ENCODE results near the gene LCN10.
"Not testable (repeated sequence)": the region's sequence is repeated elsewhere in the genome, so short reads cannot be mapped to it uniquely, and the experiment has no call there.

The LCN10 gene

GRCh38 chr9:136765041-136765440 lies 22.3 kb upstream of the LCN10 start:
- no peak for DNase-seq (ENCODE audit: low read depth, low spot score)
- TF ChIP-seq YY1 (IDR thresholded peaks at IDR 0.05; ENCODE audit: insufficient read depth, insufficient read length) (no peak), ZNF274 (IDR thresholded peaks at IDR 0.05; ENCODE audit: low read depth, low read length) (no peak), SUZ12 (IDR thresholded peaks at IDR 0.05; ENCODE audit: extremely low read depth, insufficient read depth, insufficient read length) (no peak)
- Histone ChIP-seq H3K4me1 (ENCODE audit: insufficient read depth, insufficient read length) (peaks cover 38% of the 10 kb centered on the region), H3K9me3 (ENCODE audit: insufficient read depth, low read length) (no peaks in the 10 kb centered on the region), H3K27me3 (ENCODE audit: insufficient read depth, insufficient read length) (peaks cover 10% of the 10 kb centered on the region), H3K4me3 (ENCODE audit: insufficient read length, low read depth) (no peak overlapping the region), H3K36me3 (ENCODE audit: insufficient read depth, insufficient read length, low read length) (no peaks in the 10 kb centered on the region), H3K9ac (ENCODE audit: insufficient read length, low read depth) (peak overlapping the region; percentile 17)

- no peaks in the 10 kb centered on the region for H3K9me3 ChIP-seq (ENCODE audit: insufficient read depth, low read length)
- peaks cover 10% of the 10 kb centered on the region for H3K27me3 ChIP-seq (ENCODE audit: insufficient read depth, insufficient read length)
- no peak for TF ChIP-seq SUZ12 (IDR thresholded peaks at IDR 0.05; ENCODE audit: extremely low read depth, insufficient read depth, insufficient read length)
- peak within 1 kb of the TSS; percentile 15 for H3K4me3 ChIP-seq (ENCODE audit: insufficient read length, low read depth)
- DNase-seq (ENCODE audit: low read depth, low spot score), result no peak
- no peaks in the 10 kb centered on the region for H3K36me3 ChIP-seq (ENCODE audit: insufficient read depth, insufficient read length, low read length)
- peaks cover 43% of the 10 kb centered on the region for H3K4me1 ChIP-seq (ENCODE audit: insufficient read depth, insufficient read length)
- peak within 1 kb of the TSS; percentile 23 for H3K9ac ChIP-seq (ENCODE audit: insufficient read length, low read depth)
These were observed 21.7 kb upstream of the LCN10 start, which contains the start of gene LCN15 for GRCh38 chr9:136764301-136764891. LCN15 (minus strand) TSS chr9:136764518; CDS start chr9:136764488, 30 bp downstream.

DNA sequence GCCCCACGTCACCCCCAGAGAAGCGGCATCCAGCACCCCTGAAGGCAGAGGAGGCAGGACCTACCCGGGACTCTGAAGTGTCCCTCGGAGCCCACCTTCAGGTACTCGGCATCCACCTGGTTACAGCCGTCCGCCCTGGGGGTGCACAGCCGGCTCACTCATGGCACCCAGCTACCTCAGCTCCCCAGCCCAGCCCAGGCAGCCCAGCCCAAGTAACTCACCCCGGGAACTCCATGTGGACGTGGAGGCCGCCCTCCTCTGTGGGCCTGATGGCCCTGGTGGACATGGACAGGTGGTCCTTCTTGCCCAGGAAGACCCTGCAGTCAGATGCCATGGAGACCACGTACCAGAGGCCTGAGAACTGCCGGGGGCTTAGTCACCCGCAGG lies 20.9 kb upstream of the LCN10 start:
- Histone ChIP-seq H3K9ac (ENCODE audit: insufficient read length, low read depth) (peak overlapping the region; percentile 23), H3K36me3 (ENCODE audit: insufficient read depth, insufficient read length, low read length) (no peaks in the 10 kb centered on the region), H3K4me3 (ENCODE audit: insufficient read length, low read depth) (no peak overlapping the region), H3K4me1 (ENCODE audit: insufficient read depth, insufficient read length) (peaks cover 44% of the 10 kb centered on the region), H3K27me3 (ENCODE audit: insufficient read depth, insufficient read length) (peaks cover 10% of the 10 kb centered on the region), H3K9me3 (ENCODE audit: insufficient read depth, low read length) (no peaks in the 10 kb centered on the region)
- no peak for DNase-seq (ENCODE audit: low read depth, low spot score)
- TF ChIP-seq YY1 (IDR thresholded peaks at IDR 0.05; ENCODE audit: insufficient read depth, insufficient read length) (no peak), SUZ12 (IDR thresholded peaks at IDR 0.05; ENCODE audit: extremely low read depth, insufficient read depth, insufficient read length) (no peak), ZNF274 (IDR thresholded peaks at IDR 0.05; ENCODE audit: low read depth, low read length) (no peak)

DNA sequence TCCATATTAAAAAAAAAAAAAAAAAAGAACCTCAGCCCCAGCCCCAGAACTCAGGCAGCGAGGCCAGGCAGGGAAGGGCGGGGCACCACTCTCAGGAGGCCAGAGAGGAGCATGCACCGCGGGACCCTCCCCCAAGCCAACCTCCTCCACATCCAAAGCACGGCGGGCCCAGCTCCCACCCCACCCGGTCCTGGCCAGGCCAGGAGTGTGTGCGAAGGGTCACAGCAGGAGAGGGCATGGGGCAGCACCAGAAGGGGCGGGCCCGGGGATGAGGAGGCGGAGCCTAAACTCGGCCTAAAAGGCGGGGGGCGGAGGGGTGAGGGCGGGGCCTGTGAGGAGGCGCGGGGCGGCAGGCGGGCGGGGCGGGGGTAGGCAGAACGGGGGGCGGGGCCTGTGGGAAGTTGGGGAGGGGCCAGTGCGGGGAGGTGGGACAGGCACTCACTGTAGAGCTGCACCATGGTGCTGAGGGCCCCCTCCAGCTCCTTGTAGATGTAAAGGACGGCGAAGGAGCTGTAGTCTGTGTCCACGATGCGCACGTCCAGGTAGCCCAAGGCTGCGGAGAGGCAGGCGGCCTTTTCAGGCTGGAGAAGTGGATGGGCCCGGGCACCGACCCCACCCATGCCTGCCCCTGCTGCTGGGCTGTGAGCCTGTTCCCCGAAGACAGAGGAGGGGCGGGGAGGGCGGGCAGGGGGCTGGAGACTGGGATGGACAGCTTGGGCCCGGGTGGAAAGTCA lies 20.3 kb upstream of the LCN10 start:
- H3K4me3 ChIP-seq (ENCODE audit: insufficient read length, low read depth), result peak overlapping the region; percentile 15
- peak; percentile 95 for DNase-seq (ENCODE audit: low read depth, low spot score)
- H3K9me3 ChIP-seq (ENCODE audit: insufficient read depth, low read length), result no peaks in the 10 kb centered on the region
- peaks cover 8% of the 10 kb centered on the region for H3K27me3 ChIP-seq (ENCODE audit: insufficient read depth, insufficient read length)
- peak overlapping the region; percentile 23 for H3K9ac ChIP-seq (ENCODE audit: insufficient read length, low read depth)
- H3K36me3 ChIP-seq (ENCODE audit: insufficient read depth, insufficient read length, low read length), result no peaks in the 10 kb centered on the region
- peaks cover 46% of the 10 kb centered on the region for H3K4me1 ChIP-seq (ENCODE audit: insufficient read depth, insufficient read length)
- TF ChIP-seq SUZ12 (IDR thresholded peaks at IDR 0.05; ENCODE audit: extremely low read depth, insufficient read depth, insufficient read length) (no peak), YY1 (IDR thresholded peaks at IDR 0.05; ENCODE audit: insufficient read depth, insufficient read length) (no peak), ZNF274 (IDR thresholded peaks at IDR 0.05; ENCODE audit: low read depth, low read length) (no peak)

- no peak for TF ChIP-seq ZNF274 (IDR thresholded peaks at IDR 0.05; ENCODE audit: low read depth, low read length)
- DNase-seq (ENCODE audit: low read depth, low spot score), result no peak
- no peaks in the 10 kb centered on the region for H3K9me3 ChIP-seq (ENCODE audit: insufficient read depth, low read length)
- H3K36me3 ChIP-seq (ENCODE audit: insufficient read depth, insufficient read length, low read length), result no peaks in the 10 kb centered on the region
- peaks cover 3% of the 10 kb centered on the region for H3K27me3 ChIP-seq (ENCODE audit: insufficient read depth, insufficient read length)
- H3K4me1 ChIP-seq (ENCODE audit: insufficient read depth, insufficient read length), result peaks cover 50% of the 10 kb centered on the region
- H3K9ac ChIP-seq (ENCODE audit: insufficient read length, low read depth), result peak overlapping the region; percentile 76
- no peak overlapping the region for H3K4me3 ChIP-seq (ENCODE audit: insufficient read length, low read depth)
These were observed 19.5 kb upstream of the LCN10 start for GRCh38 chr9:136762221-136762691.

DNA sequence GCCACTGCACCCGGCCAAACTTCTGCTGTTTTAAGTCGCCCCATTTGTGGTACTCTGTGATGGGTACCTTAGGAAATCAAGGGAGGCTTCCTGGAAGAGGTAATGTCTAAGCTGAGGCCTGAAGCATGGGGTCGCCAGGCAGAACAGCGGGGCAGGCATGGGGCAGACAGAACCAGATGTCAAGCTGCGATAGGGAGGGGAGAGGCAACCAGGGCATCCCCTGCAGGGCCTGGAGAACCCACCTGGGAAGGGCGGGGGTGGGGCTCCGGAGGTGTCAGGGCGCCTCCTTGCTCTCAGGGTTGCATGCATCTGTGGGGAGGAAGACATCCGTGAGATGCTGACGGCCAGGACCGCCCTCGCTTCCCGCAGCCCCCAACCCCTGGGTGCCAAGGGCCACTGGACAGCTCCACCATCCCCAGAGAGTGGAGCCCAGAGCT lies 18.8 kb upstream of the LCN10 start:
- H3K36me3 ChIP-seq (ENCODE audit: insufficient read depth, insufficient read length, low read length), result no peaks in the 10 kb centered on the region
- no peaks in the 10 kb centered on the region for H3K9me3 ChIP-seq (ENCODE audit: insufficient read depth, low read length)
- H3K4me3 ChIP-seq (ENCODE audit: insufficient read length, low read depth), result no peak overlapping the region
- DNase-seq (ENCODE audit: low read depth, low spot score), result no peak
- no peak overlapping the region for H3K9ac ChIP-seq (ENCODE audit: insufficient read length, low read depth)
- TF ChIP-seq YY1 (IDR thresholded peaks at IDR 0.05; ENCODE audit: insufficient read depth, insufficient read length), result no peak
- TF ChIP-seq SUZ12 (IDR thresholded peaks at IDR 0.05; ENCODE audit: extremely low read depth, insufficient read depth, insufficient read length), result no peak
- TF ChIP-seq ZNF274 (IDR thresholded peaks at IDR 0.05; ENCODE audit: low read depth, low read length), result no peak
- no peaks in the 10 kb centered on the region for H3K27me3 ChIP-seq (ENCODE audit: insufficient read depth, insufficient read length)
- peaks cover 55% of the 10 kb centered on the region for H3K4me1 ChIP-seq (ENCODE audit: insufficient read depth, insufficient read length)

GRCh38 chr9:136760834-136761544 lies 18.2 kb upstream of the LCN10 start:
- H3K4me3 ChIP-seq (ENCODE audit: insufficient read length, low read depth); H3K27me3 ChIP-seq (ENCODE audit: insufficient read depth, insufficient read length); H3K36me3 ChIP-seq (ENCODE audit: insufficient read depth, insufficient read length, low read length); H3K9me3 ChIP-seq (ENCODE audit: insufficient read depth, low read length): not testable (repeated sequence)
- Histone ChIP-seq H3K4me1 (ENCODE audit: insufficient read depth, insufficient read length) (peaks cover 55% of the 10 kb centered on the region), H3K9ac (ENCODE audit: insufficient read length, low read depth) (peak overlapping the region; percentile 59)
- DNase-seq (ENCODE audit: low read depth, low spot score), result peak; percentile 40

Data from NT2/D1 (cell line).